ENCODE measurements around the gene EMP2. TPM values are rescaled to one million over a fixed set of nuclear protein-coding genes. Genes with fewer than 3 reads are reported as not detected.
A peak's percentile ranks its signal among the peaks of the same experiment; 100 is the strongest.
"Not testable (repeated sequence)": the region's sequence is repeated elsewhere in the genome, so short reads cannot be mapped to it uniquely, and the experiment has no call there.

EMP2 gene
- total RNA-seq, 2 experiments from 2014 or later: not detected

DNA sequence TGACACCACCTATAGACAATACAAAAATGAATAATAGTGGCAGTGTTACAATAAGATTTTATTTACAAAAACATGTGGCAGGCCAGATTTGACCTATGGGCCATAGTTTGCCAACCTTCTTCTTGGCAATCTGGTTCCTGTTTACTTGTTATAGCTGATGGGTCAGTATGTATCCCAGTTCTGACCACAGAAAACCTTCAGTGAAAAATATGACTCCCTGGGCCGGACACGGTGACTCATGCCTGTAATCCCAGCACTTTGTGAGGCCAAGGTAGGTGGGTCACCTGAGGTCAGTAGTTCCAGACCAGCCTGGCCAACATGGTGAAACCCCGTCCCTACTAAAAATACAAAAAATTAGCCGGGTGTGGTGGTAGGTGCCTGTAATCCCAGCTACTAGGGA lies 46.8 kb downstream of the EMP2 start:
- H3K4me3 Mint-ChIP-seq; DNase-seq; H3K36me3 Mint-ChIP-seq (ENCODE audit: low read depth); H3K27me3 Mint-ChIP-seq (ENCODE audit: low read depth); intact Hi-C loops (cut with micrococcal nuclease); H3K4me1 Mint-ChIP-seq (ENCODE audit: low read depth); H3K9me3 Mint-ChIP-seq; H3K27ac Mint-ChIP-seq: not testable (repeated sequence)
- CTCF ChIA-PET: interaction anchor here (1.2 to 1.4 kb wide), 2 partner anchors 11 to 56 kb away, joined by 3 to 7 read pairs; no protein-coding TSS in a partner anchor

DNA sequence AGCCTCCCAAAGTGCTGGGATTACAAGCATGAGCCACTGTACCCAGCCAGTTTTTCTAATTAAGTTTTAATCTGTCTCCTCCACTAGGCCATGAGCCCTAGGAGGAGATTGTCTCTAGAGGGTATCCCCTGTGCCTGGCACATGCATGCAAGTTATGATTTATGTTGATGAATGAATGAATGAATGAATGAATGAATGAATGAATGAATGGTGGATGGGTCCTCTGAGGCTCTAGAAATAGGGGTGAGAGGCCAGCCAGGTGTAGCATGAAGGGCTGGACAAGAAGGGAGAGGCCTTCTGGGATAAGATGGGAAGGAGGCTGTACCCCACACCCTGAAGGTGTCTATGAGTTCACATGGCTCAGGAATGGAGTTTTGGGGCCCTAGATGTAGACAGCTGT lies 48.8 kb downstream of the EMP2 start:
- CTCF ChIA-PET: interaction anchor here (0.7 kb wide), 1 partner anchor 18 kb away, joined by 3 read pairs; no protein-coding TSS in a partner anchor

DNA sequence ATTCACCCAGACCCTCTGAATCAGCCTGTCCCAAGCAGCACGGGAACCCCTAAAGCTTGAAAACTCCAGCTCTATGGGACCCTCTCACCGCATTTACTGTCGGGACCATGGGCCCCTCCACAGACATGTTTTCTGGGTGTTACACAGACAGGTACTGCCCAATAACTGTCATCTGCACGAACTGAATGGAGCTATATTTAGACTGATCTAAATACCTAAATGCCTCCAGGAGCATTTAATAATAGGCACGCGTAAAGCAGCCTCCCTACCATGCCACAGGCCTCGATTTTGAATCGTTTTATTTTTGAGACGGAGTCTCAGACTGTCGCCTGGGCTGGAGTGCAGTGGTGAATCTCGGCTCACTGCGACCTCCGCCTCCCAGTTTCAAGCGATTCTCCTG lies 49.7 kb downstream of the EMP2 start:
- Mint-ChIP-seq H3K27me3 (ENCODE audit: low read depth) (no peaks in the 10 kb centered on the region), H3K4me3 (no peak overlapping the region), H3K36me3 (ENCODE audit: low read depth) (no peaks in the 10 kb centered on the region), H3K27ac (no peak overlapping the region), H3K9me3 (no peaks in the 10 kb centered on the region), H3K4me1 (ENCODE audit: low read depth) (no peaks in the 10 kb centered on the region)
- intact Hi-C loops (cut with micrococcal nuclease): no loop called here
- no peak for DNase-seq
- CTCF ChIA-PET: no interaction called here

More for the DNA sequence above, 48.8 kb downstream of the EMP2 start:
- no peak for DNase-seq
- no peak overlapping the region for H3K4me3 Mint-ChIP-seq
- H3K27ac Mint-ChIP-seq: no peak overlapping the region
- H3K4me1 Mint-ChIP-seq (ENCODE audit: low read depth): no peaks in the 10 kb centered on the region
- H3K9me3 Mint-ChIP-seq: no peaks in the 10 kb centered on the region
- no peaks in the 10 kb centered on the region for H3K36me3 Mint-ChIP-seq (ENCODE audit: low read depth)
- H3K27me3 Mint-ChIP-seq (ENCODE audit: low read depth): no peaks in the 10 kb centered on the region
- intact Hi-C loops (cut with micrococcal nuclease): no loop called here

DNA sequence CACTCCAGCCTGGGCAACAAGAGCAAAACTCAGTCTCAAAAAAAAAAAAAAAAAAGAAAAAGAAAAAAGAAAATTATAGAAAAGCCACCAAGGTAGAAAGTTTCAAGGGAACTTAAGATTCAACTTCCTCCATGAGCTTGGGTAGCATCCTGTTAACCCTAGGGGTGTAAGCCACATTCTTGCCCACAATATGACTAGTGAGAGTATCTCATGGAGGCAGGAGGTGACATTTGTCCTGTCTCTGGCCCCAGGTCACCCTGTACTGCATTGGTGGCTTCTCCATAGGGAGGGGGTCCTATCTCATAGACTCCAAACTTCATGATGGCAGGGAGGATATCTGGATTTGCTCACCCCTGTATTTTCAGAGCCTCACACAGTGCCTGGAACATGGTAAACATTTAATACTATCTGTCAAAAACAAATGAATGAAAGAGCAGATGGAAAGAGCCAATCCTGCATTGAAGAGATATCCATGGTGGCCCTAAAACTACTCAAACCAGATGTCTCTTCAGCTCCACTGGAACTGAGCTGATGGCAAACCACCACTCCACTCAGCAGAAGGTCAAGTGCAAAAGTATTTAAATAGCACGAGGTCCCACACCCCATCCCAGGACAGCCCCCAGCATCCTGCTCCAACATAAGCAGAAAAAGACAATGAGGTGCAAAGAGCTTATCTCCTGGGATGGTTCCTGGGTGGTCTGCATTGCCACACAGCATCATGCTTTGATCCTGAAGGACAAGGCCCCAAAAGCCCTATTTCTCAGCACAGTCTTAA lies 50.3 kb downstream of the EMP2 start:
- intact Hi-C loops (cut with micrococcal nuclease): no loop called here
- H3K4me1 Mint-ChIP-seq (ENCODE audit: low read depth): no peaks in the 10 kb centered on the region
- no peak for DNase-seq
- no peaks in the 10 kb centered on the region for H3K36me3 Mint-ChIP-seq (ENCODE audit: low read depth)
- H3K27me3 Mint-ChIP-seq (ENCODE audit: low read depth): no peaks in the 10 kb centered on the region
- no peak overlapping the region for H3K4me3 Mint-ChIP-seq
- CTCF ChIA-PET: interaction anchor here (0.5 kb wide), 1 partner anchor 14 kb away, joined by 3 read pairs; no protein-coding TSS in a partner anchor
- no peak overlapping the region for H3K27ac Mint-ChIP-seq
- H3K9me3 Mint-ChIP-seq: no peaks in the 10 kb centered on the region

DNA sequence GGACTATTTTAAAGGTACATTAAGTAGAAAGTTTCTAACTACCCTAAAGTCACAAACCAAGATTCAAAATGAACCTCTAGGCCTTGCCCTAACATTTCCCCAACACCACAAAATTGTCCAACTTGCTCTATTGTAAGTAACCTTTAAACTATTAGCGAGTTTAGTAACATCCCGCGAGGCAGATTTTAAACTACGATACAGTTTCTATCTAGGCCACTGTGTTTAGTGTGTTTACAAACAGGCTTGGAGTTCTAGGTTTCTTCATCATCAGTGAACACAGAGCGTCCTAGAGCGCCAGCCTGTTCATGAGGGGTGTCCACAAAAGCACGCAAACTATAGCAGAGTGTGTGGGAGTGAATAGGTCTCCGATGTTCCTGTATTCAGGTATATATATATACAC lies 51.8 kb downstream of the EMP2 start:
- Mint-ChIP-seq H3K27me3 (ENCODE audit: low read depth) (no peaks in the 10 kb centered on the region), H3K4me1 (ENCODE audit: low read depth) (no peaks in the 10 kb centered on the region), H3K9me3 (no peaks in the 10 kb centered on the region), H3K27ac (no peak overlapping the region), H3K36me3 (ENCODE audit: low read depth) (no peaks in the 10 kb centered on the region), H3K4me3 (no peak overlapping the region)
- intact Hi-C loops (cut with micrococcal nuclease): no loop called here
- DNase-seq: no peak
- CTCF ChIA-PET: interaction anchor here (0.6 to 1.2 kb wide), 2 partner anchors 11 to 1476 kb away, joined by 3 read pairs; no protein-coding TSS in a partner anchor

DNA sequence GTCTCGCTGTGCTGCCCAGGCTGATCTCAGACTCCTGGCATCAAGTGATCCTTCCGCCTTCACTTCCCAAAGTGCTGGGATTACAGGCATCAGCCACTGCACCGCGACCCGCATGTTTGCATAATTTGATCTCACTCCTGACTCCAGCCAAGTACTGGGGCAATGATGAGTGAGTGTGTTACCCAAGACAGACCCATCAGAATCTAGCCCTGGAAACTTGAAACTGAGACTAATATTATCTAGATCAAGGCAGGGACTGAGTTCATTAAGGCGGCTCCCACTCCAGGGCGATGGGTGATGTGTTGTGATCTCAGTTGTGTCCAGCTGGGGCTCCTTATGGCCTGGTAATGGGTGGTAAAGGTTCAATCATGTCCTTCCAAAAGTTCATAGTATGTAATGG lies 53.4 kb downstream of the EMP2 start:
- intact Hi-C loops (cut with micrococcal nuclease): no loop called here
- CTCF ChIA-PET: interaction anchor here (0.6 kb wide), 1 partner anchor 1617 kb away, joined by 3 read pairs; no protein-coding TSS in a partner anchor
- Mint-ChIP-seq H3K27ac (no peak overlapping the region), H3K9me3 (no peaks in the 10 kb centered on the region), H3K27me3 (ENCODE audit: low read depth) (no peaks in the 10 kb centered on the region), H3K4me3 (no peak overlapping the region), H3K36me3 (ENCODE audit: low read depth) (no peaks in the 10 kb centered on the region), H3K4me1 (ENCODE audit: low read depth) (no peaks in the 10 kb centered on the region)
- no peak for DNase-seq

DNA sequence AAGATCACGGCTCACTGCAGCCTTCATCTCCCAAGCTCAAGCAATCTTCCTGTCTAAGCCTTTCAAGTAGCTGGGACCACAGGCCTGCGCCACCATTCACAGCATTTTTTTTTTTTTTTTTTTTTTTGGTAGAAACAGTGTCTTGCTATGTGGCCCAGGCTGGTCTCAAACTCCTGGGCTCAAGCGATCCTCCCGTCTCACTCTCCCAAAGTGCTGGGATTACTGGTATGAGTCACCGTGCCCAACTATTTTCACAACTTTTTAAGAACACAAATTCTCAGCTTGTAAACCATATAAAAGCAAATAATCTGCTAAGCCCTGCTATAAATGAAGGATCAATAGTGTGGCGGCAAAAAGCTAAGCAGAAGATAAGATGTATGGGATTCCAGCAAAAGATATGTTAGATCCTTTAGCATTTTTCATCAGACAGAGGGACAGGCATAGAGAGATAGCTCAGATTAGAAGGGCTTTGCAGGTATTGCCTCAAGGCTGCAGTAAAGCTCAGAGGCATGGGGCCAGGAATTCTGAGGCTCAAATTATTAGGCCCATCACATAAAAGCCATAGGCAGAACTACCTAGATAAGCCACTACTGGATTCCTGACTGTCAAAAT lies 55.1 kb downstream of the EMP2 start:
- CTCF ChIA-PET: interaction anchor here (0.6 to 1.0 kb wide), 2 partner anchors 179 to 211 kb away, joined by 4 read pairs; no protein-coding TSS in a partner anchor
- no peak overlapping the region for H3K4me3 Mint-ChIP-seq
- intact Hi-C loops (cut with micrococcal nuclease): no loop called here
- H3K27me3 Mint-ChIP-seq (ENCODE audit: low read depth): no peaks in the 10 kb centered on the region
- H3K4me1 Mint-ChIP-seq (ENCODE audit: low read depth): no peaks in the 10 kb centered on the region
- H3K27ac Mint-ChIP-seq: no peak overlapping the region
- no peaks in the 10 kb centered on the region for H3K36me3 Mint-ChIP-seq (ENCODE audit: low read depth)
- H3K9me3 Mint-ChIP-seq: no peaks in the 10 kb centered on the region
- no peak for DNase-seq

DNA sequence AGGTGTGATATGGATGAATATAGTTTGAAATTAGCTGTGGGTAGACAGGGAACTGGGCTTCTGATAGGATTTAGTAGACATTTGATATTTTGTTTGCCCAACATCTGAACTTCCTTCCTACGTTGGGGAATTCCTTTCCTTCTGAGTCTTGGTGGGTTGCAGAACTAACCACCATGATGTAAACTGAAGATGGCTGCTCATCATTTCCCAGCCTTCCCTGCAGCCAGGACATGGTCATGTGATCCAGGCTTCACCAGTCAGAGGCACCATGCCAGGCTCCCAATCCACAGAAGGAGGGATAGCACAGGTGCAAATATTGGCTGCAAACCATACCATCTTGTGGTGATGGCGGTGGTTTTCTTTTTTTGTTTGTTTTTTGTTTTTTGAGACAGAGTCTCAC lies 57.4 kb downstream of the EMP2 start:
- H3K4me1 Mint-ChIP-seq (ENCODE audit: low read depth): no peaks in the 10 kb centered on the region
- H3K4me3 Mint-ChIP-seq: no peak overlapping the region
- intact Hi-C loops (cut with micrococcal nuclease): no loop called here
- no peaks in the 10 kb centered on the region for H3K9me3 Mint-ChIP-seq
- no peak overlapping the region for H3K27ac Mint-ChIP-seq
- no peak for DNase-seq
- H3K36me3 Mint-ChIP-seq (ENCODE audit: low read depth): no peaks in the 10 kb centered on the region
- CTCF ChIA-PET: interaction anchor here (0.6 to 4.7 kb wide), 8 partner anchors 9 to 1546 kb away, joined by 3 to 30 read pairs (median 5); no protein-coding TSS in a partner anchor
- H3K27me3 Mint-ChIP-seq (ENCODE audit: low read depth): no peaks in the 10 kb centered on the region

DNA sequence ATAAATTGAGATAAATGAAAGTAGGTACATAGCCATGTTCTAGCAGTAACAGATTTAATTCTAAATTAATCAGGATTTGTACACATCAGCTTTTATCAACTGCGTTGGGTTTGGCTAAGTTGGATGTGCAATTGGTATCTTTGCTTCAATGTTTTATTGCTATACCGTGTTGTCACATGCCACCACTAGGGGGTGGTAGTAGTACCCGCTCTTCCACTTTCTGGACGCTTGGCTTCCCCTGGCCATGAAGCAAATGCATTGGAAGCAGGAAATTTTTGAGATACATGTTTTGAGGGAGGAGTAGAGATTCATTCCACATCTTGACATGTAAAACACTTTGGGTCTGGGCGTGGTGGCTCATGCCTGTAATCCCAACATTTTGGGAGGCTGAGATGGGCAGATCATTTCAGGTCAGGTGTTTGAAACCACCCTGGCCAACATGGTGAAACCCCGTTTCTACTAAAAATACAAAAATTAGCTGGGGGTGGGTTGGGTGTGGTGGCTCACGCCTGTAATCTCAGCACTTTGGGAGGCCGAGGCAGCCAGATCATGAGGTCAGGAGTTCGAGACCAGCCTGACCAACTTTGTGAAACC lies 58.6 kb downstream of the EMP2 start:
- no peak overlapping the region for H3K4me3 Mint-ChIP-seq
- intact Hi-C loops (cut with micrococcal nuclease): loop anchor here (1.0 kb wide), 2 partner anchors 216 to 397 kb away; no protein-coding TSS in a partner anchor
- CTCF ChIA-PET: interaction anchor here (0.6 to 4.7 kb wide), 12 partner anchors 11 to 1363 kb away, joined by 3 to 30 read pairs (median 3); no protein-coding TSS in a partner anchor
- H3K27me3 Mint-ChIP-seq (ENCODE audit: low read depth): no peaks in the 10 kb centered on the region
- H3K27ac Mint-ChIP-seq: no peak overlapping the region
- DNase-seq: peak; percentile 64
- no peaks in the 10 kb centered on the region for H3K9me3 Mint-ChIP-seq
- H3K4me1 Mint-ChIP-seq (ENCODE audit: low read depth): no peaks in the 10 kb centered on the region
- H3K36me3 Mint-ChIP-seq (ENCODE audit: low read depth): no peaks in the 10 kb centered on the region

DNA sequence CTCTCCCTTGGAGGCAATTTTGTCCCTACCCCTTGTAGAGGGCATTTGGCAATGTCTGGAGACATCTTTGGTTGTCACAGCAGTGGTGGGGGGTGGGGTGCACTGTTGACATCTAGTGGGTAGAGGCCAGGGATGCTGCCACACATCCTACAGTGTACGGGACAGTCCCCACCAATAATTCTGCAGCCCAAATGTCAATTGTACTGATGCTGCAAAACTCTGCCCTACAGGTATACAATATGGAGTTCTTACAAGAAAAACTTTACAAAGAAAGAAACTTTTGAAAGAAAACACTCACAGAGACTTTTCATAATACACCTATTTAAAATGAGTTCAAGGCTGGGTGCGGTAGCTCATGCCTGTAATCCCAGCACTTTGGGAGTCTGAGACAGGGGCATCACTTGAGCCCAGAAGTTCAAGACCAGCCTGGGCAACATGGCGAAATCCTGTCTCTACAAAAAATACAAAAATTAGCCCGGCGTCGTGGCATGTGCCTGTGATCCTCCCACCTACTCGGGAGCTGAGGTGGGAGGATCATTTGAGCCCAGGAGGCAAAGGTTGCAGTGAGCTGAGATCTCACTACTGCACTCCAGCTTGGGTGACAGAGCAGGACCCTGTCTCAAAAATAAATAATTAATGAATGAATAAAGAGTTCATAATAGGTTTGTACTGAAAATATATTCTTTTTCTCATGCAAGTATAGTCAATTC lies 59.4 kb downstream of the EMP2 start:
- intact Hi-C loops (cut with micrococcal nuclease): loop anchor here (1.0 kb wide), 2 partner anchors 216 to 397 kb away; no protein-coding TSS in a partner anchor
- H3K27me3 Mint-ChIP-seq (ENCODE audit: low read depth): no peaks in the 10 kb centered on the region
- no peaks in the 10 kb centered on the region for H3K36me3 Mint-ChIP-seq (ENCODE audit: low read depth)
- no peaks in the 10 kb centered on the region for H3K9me3 Mint-ChIP-seq
- CTCF ChIA-PET: interaction anchor here (0.6 to 4.7 kb wide), 11 partner anchors 11 to 1362 kb away, joined by 3 to 30 read pairs (median 3); no protein-coding TSS in a partner anchor
- no peaks in the 10 kb centered on the region for H3K4me1 Mint-ChIP-seq (ENCODE audit: low read depth)
- no peak overlapping the region for H3K27ac Mint-ChIP-seq
- no peak for DNase-seq
- H3K4me3 Mint-ChIP-seq: no peak overlapping the region

DNA sequence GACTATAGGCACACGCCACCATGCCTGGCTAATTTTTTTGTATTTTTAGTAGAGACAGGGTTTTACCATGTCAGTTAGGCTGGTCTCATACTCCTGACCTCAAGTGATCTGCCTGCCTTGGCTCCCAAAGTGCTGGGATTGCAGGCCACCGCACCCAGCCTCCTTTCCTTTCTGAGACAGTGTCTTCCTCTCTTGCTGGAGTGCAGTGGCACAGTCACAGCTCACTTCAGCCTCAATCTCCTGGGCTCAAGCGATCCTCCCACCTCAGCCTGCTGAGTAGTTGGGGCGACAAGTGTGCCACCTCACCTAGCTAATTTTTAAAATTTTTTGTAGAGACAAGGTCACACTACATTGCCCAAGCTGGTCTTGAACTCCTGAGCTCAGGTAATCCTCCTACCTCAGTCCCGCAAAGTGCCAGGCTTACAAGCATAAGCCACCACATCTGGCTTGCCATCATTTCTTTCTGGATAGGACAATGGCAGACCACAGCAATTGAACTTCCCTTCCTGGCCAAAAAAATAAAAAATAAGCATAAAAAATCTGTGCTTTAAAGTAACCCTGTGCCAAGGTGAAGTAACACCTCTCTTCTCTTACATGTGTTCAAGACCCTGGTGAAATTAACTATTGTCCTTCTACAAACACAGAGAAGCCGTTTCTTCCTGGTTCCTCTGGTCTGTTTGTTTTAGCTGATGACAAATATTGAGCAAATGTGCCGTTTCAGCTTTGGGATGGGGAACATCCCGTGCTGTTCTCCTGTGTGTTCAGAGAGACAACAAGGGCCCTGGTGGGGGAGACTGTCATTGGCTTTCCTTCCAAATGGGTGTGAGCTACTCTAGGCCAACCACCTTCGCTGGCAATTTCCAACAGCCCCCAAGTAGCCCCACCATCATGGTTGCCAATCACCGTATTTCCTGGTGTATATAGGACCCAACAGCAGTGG lies 60.2 kb downstream of the EMP2 start:
- Mint-ChIP-seq H3K4me3 (no peak overlapping the region), H3K9me3 (no peaks in the 10 kb centered on the region), H3K27ac (no peak overlapping the region), H3K36me3 (ENCODE audit: low read depth) (no peaks in the 10 kb centered on the region), H3K27me3 (ENCODE audit: low read depth) (no peaks in the 10 kb centered on the region), H3K4me1 (ENCODE audit: low read depth) (no peaks in the 10 kb centered on the region)
- no peak for DNase-seq
- intact Hi-C loops (cut with micrococcal nuclease): no loop called here
- CTCF ChIA-PET: interaction anchor here (0.5 to 4.7 kb wide), 6 partner anchors 10 to 399 kb away, joined by 3 to 30 read pairs (median 4); no protein-coding TSS in a partner anchor
